GM21723 (cell line): ENCODE measurements around the gene UBE2O.
"Not testable (repeated sequence)": the region's sequence is repeated elsewhere in the genome, so short reads cannot be mapped to it uniquely, and the experiment has no call there.

Source experiments
- ATAC-seq: cut with Tn5 transposase; IDR thresholded peaks from one replicate; pipeline ENCODE4 v1.9.1; 2021; ENCODE audit warnings: mild to moderate bottlenecking, moderate library complexity; ENCODE audit not compliant: unreplicated experiment

The UBE2O gene

DNA sequence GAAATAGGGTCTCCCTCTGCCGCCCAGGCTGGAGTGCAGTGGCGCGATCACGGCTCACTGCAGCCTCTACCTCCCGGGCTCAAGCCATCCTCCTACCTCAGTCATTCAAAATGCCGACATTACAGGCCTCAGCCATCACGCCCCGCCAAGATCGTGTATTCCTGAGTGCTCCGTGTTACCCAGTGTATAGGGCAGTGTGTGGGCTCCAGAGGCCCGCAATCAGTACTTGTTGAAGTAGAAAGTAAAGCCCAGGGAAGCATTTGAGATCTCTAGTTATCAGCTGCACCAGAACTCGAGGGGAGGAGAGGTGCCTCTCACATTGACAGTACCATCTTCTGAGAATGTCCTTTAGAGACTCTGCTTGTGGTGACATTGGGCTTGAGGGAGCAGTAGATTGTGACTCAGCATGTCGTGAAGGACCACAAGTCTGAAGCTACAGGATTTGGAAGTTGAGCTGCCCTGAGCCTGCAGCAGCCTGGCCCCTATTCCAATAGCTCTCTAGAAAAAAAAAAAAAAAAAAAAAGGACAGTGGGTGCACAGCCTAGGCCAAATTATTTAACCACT is 98.1 kb downstream of the UBE2O start:
- ATAC-seq: no peak

- ATAC-seq: no peak
Observed at GRCh38 chr17:76354317-76354729, 98.6 kb downstream of the UBE2O start.

- peak; percentile 94 for ATAC-seq
Observed at GRCh38 chr17:76353599-76354316, 99.2 kb downstream of the UBE2O start, which contains the start of gene PRPSAP1. TSS of gene PRPSAP1 (minus strand) at chr17:76353916. CDS start at chr17:76353703, 213 bp downstream.

GRCh38 chr17:76353004-76353598 is 99.9 kb downstream of the UBE2O start:
- peak; percentile 13 for ATAC-seq

GRCh38 chr17:76351526-76352071 is 101.4 kb downstream of the UBE2O start:
- no peak for ATAC-seq

GRCh38 chr17:76350463-76350862 is 102.5 kb downstream of the UBE2O start:
- no peak for ATAC-seq

- ATAC-seq: not testable (repeated sequence)
Observed at GRCh38 chr17:76346936-76347335, 106.0 kb downstream of the UBE2O start.

- no peak for ATAC-seq
Observed at GRCh38 chr17:76345377-76345974, 107.5 kb downstream of the UBE2O start.

DNA sequence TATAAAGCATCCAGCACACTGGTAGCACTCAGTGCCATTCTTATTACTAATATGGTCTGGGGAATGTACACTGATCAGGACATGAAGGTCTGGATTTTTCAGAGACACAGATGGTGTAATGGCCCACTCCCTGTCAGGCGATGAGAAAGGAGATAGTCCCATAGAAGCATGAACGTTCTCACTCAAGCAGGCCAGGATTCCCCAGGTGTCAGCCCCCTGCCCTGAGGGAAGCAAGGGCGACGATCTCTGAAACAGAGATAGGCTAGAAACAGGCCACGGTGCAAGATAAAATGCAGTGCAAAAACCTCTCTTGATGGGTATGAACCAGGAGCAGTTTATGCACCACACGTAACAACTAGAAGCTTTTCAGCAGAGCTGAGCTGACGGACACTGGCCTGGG is 109.8 kb downstream of the UBE2O start:
- ATAC-seq: no peak

DNA sequence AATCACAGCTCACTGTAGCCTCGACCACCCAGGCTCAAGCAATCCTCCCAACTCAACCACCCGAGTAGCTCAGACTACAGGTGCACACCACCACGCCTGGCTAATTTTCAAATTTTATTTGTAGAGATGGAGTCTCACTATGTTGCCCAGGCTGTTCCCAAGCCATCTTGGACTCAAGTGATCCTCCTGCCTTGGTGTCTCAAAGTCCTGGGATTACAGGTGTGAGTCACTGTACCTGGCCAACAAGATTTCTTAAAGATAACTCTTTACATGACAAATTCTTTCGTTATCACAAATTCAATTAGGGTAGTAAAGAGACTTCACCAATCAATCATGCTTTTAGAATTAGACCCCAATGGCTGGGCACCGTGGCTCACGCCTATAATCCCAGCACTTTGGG is 111.7 kb downstream of the UBE2O start:
- no peak for ATAC-seq
